ENCODE results near the gene HIP1R. TPM values are rescaled to one million over a fixed set of nuclear protein-coding genes. Genes with fewer than 3 reads are reported as not detected.
"Not testable (repeated sequence)": the region's sequence is repeated elsewhere in the genome, so short reads cannot be mapped to it uniquely, and the experiment has no call there.

The HIP1R gene, protein sequence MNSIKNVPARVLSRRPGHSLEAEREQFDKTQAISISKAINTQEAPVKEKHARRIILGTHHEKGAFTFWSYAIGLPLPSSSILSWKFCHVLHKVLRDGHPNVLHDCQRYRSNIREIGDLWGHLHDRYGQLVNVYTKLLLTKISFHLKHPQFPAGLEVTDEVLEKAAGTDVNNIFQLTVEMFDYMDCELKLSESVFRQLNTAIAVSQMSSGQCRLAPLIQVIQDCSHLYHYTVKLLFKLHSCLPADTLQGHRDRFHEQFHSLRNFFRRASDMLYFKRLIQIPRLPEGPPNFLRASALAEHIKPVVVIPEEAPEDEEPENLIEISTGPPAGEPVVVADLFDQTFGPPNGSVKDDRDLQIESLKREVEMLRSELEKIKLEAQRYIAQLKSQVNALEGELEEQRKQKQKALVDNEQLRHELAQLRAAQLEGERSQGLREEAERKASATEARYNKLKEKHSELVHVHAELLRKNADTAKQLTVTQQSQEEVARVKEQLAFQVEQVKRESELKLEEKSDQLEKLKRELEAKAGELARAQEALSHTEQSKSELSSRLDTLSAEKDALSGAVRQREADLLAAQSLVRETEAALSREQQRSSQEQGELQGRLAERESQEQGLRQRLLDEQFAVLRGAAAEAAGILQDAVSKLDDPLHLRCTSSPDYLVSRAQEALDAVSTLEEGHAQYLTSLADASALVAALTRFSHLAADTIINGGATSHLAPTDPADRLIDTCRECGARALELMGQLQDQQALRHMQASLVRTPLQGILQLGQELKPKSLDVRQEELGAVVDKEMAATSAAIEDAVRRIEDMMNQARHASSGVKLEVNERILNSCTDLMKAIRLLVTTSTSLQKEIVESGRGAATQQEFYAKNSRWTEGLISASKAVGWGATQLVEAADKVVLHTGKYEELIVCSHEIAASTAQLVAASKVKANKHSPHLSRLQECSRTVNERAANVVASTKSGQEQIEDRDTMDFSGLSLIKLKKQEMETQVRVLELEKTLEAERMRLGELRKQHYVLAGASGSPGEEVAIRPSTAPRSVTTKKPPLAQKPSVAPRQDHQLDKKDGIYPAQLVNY
- total RNA-seq: 27.4 TPM
- long read RNA-seq, full-length matches to known transcripts: 19 of 44 reads
- long read RNA-seq, partial matches to known transcripts: 16 of 44 reads
- long read RNA-seq, other reads (novel, unspliced or antisense): 9 of 44 reads

DNA sequence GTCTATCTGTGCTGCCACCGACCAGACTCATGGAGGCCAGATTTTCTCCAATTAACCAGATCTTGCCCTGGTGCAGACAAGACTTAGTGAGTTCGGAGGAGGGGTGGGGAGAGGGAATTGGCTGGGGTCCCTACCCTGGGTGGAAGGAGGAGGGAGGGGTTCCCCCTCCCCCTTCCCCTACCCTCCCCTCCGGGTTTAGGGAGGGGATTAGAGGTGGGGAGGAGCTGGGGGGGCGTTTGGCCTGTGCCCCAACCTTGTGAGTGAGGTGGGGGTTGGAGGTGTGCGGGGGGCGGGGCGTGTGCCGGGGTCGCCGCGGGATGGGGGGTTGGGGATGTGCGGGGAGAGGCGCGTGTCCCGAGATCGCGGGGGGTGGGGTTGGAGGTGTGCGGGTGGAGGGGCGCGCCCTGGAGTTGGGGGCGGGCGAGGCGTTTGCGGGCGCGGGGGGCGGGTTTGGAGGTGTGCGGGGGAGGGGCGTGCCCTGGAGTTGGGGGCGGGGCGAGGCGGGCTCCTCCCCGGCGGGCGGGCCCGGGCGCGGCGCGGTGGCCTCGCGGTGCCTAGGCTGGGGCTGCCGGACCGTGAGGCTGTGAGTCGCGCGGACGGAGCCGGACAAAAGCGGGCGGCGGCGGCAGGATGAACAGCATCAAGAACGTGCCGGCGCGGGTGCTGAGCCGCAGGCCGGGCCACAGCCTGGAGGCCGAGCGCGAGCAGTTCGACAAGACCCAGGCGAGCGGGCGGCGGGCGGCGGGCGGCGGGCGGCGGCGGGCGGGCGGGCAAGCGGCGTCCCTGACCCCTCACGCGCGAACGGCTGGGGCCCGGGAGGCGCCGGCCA lies at the start of gene HIP1R:
TSS of gene HIP1R (plus strand) at position 537 of the 829 bp plus-strand sequence. CDS start at position 631, 94 bp downstream.
- peak; percentile 69 for ATAC-seq
- intact Hi-C loops (cut with micrococcal nuclease): no loop called here
- peak; percentile 68 for DNase-seq

DNA sequence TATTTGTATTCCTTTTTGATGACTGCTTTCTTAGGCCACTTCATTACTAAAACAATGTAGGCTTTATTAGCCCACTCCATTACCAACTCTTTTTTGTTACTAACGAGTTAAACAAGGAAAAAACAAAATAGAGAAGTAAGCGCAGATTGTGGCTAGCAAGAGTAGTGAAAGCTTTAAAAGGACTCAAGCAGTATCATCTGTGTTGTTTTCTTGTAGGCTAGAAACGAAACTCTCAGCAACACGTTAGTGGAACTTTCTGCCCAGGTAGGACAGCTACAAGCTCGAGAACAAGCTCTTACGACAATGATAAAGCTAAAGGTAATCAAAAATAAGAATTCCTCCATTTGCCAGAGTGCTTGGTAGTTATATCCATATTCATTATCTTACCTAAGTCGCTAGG lies 49.8 kb upstream of the HIP1R start:
- no peak for DNase-seq
- no peak for ATAC-seq
- intact Hi-C loops (cut with micrococcal nuclease): no loop called here

DNA sequence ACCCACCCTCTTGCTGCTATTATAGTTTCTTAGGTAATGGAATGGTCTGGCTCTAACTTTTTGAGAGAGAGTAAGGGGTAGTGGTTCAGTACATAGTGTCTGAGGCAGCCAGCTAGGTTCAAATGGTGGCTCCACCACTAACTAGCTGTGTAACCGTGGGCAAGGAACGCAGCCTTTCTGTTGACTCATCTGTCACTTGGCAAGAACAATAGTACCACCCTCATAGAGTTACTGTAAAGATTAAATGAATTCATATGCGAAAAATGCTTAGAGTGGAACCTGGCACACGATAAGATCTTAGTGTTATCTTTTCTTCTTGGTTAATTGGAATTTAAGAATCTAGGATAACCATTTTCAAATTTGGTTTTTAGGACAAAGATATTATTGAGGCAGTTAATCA lies 46.9 kb upstream of the HIP1R start:
- intact Hi-C loops (cut with micrococcal nuclease): no loop called here
- no peak for ATAC-seq
- DNase-seq: no peak

DNA sequence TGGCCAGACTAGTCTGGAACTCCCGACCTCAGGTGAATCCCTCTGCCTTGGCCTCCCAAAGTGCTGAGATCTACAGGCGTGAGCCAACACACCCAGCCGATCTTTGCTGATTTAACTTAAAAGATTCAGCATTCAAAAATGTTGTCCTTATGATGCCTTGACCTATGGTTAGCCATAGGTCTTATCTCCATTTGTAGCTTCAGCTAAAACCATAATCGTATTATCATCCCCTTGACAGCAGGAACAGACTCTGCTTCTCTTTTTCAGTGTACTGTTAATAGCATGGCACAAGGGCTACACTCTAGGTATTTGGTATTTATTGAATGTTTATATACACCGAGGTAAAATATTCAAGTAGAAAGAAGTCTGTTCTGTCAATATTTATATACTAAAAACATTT lies 45.6 kb upstream of the HIP1R start:
- intact Hi-C loops (cut with micrococcal nuclease): loop anchor here (5.0 kb wide), 1 partner anchor 168 kb away; no protein-coding TSS in a partner anchor
- ATAC-seq: no peak

DNA sequence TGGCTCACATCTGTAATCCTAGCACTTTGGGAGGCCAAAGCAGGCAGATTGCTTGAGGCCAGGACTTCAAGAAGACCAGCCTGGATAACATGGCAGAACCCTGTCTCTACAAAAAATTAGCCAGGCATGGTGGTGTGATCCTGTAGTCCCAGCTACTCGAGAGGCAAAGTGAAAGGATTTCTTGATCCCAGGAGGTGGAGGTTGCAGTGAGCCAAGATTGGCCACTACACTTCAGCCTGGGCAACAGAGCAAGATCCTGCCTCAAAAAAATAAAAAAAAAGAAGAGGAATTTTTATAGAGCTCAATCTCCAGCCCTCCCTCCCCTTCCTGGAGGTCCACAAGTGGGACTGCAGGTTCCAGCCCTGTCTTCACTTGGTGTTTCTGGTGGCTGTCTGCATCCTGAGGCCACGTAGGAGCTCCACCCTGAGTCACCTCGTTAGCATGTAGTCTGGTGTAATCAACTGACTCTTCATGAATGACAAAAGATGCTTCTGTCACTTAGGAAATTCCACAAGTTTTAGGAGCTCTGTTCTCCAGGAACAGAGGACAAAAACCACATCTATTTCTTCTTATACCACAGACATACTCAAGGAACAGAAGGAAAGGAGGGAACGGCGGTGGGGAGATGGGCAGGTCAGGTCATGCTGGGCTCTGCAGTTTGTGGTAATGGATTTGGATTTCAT lies 44.7 kb upstream of the HIP1R start:
- ATAC-seq (no peak), DNase-seq (no peak)
- intact Hi-C loops (cut with micrococcal nuclease): loop anchor here (5.0 kb wide), 1 partner anchor 167 kb away; no protein-coding TSS in a partner anchor

More for the DNA sequence above, 45.6 kb upstream of the HIP1R start:
- no peak for DNase-seq

DNA sequence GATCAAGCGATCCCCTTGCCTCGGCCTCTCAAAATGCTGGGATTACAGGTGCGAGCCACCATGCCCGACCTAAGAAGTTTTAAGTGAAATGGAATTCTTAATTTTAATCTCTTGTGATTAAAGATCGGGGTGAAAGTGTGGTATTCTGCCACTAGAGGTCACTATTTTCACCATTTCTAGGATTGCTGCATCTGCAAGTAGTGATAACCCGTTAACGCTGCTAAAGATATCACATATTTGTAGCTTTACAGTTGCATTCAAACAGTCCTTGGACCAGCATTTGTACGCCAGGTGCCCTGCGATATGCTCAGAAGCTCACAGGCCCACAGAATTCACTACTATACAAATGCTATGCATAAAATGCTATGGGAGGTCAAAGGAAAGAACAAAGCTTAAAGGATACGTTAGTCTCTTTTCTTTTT lies 41.6 kb upstream of the HIP1R start:
- intact Hi-C loops (cut with micrococcal nuclease): loop anchor here (5.0 kb wide), 1 partner anchor 164 kb away; no protein-coding TSS in a partner anchor
- DNase-seq: no peak
- ATAC-seq: peak; percentile 51

DNA sequence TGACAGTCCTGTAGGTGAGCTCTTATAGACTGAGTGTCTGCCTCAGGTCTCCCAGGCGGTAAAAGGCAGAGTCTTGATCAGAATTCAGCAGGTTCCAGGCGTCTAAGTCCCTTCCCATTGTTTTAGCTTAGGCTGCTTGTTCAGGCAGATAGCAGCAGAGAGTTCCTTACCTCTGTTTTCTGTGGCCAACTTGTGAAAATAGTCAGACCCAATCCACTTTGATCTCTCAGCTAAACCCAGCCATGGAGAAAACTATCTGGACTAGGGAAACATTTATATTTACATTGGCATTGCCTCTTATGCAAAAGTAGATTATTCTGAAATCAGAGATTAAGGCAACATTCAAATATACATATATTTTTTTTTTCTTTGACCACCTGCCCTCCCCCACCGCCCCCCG lies 39.5 kb upstream of the HIP1R start:
- DNase-seq: no peak
- intact Hi-C loops (cut with micrococcal nuclease): no loop called here
- ATAC-seq: no peak

DNA sequence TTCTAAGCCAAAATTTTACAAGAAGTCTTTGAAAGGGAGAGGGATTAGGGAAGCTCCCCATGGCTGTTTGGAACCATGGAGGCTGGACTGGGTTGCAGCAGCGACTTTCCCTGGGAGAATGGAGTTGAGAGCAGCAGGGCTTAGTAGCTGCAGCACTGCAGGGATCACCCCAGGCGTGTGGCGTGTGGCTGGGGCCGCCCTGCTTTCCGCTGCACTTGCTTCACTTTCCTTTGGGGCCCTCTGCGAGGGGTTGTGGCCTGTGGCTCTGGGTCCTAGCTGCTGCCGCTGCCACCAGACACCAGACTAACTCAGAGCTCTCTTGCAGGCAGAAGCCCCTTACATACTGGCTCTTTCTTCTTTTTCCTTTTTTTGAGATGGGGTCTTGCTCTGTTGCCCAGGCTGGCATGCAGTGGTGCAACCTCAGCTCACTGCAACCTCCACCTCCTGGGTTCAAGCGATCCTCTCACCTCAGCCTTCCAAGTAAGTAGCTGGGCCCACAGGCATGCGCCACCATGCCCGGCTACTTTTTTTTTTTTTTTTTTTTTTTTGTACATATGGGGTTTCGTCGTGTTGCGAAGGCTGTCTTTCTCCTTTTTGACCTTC lies 35.5 kb upstream of the HIP1R start:
- intact Hi-C loops (cut with micrococcal nuclease): no loop called here
- ATAC-seq (no peak), DNase-seq (no peak)

DNA sequence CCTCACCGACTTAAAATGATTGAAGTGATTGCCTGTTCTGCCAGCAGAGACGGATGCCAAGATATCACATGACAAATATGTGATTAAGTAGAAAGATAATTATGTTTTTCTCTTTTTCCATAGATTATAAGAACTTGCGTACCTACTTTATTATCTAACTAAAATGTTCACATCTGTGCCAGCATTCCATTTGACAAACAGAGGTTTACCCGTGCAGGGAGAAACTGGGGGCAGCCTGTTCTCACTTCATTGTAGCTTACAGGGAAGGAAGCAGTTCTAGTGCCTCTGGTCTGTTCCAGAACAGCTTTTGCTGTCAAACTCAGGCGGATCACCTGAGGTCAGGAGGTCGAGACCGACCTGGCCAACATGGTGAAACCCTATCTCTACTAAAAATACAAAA lies 31.3 kb upstream of the HIP1R start:
- ATAC-seq (no peak), DNase-seq (no peak)
- intact Hi-C loops (cut with micrococcal nuclease): no loop called here

DNA sequence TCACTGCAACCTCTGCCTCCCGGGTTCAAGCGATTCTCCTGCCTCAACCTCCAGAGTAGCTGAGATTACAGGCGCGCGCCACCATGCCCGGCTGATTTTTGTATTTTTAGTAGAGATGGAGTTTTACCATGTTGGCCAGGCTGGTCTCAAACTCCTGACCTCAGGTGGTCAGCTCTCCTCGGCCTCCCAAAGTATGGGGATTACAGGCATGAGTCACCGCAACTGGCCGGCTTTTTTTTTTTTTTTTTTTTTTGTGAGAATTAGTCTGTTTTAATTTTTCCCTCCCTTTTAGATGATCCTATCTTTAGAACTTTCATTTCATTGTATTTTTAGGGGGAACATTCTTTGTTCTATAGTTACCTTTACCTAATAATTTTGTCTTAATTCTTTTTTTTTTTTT lies 30.3 kb upstream of the HIP1R start:
- ATAC-seq; intact Hi-C loops (cut with micrococcal nuclease); DNase-seq: not testable (repeated sequence)

DNA sequence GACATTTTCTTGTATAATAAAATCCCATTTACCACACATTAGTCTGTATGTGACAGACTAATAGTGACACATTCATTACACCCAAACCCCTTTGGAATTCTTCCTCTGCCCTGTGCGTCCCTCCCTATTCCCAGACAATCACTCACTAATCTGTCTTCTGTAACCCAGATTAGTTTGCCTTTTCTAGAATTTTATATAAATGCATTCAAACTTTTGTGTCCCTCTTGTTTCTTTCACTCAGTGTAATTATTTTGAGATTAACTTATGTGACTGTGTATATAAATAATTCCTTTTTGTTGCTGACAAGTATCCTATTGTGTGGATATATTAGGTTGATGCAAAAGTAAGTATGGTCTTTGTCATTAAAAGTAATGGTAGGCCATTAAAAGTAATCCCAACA lies 27.6 kb upstream of the HIP1R start:
- ATAC-seq (no peak), DNase-seq (no peak)
- intact Hi-C loops (cut with micrococcal nuclease): no loop called here

DNA sequence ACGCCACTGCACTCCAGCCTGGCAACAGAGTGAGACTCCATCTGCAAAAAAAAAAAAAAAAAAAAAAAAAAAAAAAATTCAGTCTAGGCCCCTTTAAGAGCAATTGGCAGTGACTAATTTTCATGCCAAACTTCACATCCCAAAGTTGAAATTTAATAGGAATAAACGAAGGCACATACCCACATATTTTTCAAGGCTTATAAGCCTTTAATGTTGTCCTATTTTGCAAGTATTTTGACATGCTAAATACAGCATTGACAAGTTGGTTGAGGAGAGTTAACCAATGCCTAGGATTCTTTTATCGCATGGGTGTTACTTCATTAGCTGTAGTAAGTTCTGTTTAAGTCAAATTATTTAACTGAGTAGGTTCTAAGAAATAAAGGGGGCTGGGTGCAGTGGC lies 23.5 kb upstream of the HIP1R start:
- intact Hi-C loops (cut with micrococcal nuclease): no loop called here
- ATAC-seq: no peak

DNA sequence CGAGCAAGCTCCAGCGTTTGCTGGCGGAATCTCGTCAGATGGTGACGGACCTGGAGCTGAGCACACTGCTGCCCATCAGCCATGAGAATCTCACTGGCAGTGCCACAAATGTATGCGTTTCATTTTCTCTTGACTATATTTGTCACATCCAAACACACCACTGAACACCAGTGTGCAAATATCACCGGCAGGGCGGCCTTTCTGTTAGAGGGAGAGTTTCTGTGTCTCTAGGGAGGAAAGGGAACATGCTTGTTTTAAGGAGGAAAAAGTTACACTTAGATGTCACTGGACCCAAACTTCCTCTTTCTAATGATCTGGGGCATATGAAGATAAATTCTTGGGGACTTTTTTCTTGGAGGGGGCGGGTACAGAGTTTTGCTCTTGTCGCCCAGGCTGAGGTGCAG lies 21.9 kb upstream of the HIP1R start:
- no peak for DNase-seq
- no peak for ATAC-seq
- intact Hi-C loops (cut with micrococcal nuclease): no loop called here

More for the DNA sequence above, 23.5 kb upstream of the HIP1R start:
- DNase-seq: no peak

DNA sequence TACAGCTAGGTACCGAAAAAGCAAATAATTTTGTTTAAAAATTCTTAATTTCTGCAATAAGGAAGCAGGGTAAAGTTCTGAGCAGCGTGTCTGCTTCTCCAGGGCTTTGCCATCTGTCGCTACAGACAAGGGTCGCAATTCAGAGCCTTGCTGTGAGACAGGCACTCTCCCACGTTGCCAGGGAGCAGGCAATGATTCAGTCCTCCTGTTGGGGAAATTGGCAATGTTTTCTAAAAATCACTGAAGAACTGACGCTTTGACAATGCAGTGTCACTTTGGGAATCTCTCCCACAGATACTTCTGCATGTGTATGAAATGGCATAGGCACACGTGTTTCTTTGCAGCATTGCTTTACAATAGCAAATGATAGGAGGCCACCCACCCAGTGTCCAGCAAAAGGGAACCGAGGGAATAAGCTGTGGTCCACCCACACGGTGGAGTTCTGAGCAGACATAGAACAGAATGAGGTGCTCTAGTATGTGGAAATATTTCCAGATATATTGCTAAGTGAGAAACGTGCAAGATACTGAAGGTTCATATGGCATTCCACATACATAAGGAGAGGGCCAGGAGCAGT lies 16.0 kb upstream of the HIP1R start:
- intact Hi-C loops (cut with micrococcal nuclease): no loop called here
- no peak for DNase-seq
- ATAC-seq: no peak

DNA sequence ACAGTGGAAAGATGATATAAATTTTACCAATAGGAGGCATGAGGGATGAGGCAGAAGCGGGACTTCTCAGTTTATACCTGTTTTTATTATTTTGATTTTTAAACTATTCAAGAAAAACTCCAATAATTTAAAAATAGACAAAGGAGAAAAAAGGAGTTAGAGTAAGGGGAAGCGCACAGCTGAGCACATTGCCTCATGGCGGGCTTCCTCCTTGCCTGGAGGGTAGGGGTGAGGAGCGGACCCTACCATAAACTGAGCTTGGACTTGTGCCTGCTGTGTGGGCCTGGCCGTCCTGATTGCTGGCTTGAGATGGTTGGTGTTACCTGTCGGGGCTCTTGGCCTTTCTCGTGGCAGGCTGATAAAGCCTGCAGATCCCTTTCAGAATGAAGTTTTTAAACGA lies 15.1 kb upstream of the HIP1R start:
- ATAC-seq (no peak), DNase-seq (no peak)
- intact Hi-C loops (cut with micrococcal nuclease): no loop called here

DNA sequence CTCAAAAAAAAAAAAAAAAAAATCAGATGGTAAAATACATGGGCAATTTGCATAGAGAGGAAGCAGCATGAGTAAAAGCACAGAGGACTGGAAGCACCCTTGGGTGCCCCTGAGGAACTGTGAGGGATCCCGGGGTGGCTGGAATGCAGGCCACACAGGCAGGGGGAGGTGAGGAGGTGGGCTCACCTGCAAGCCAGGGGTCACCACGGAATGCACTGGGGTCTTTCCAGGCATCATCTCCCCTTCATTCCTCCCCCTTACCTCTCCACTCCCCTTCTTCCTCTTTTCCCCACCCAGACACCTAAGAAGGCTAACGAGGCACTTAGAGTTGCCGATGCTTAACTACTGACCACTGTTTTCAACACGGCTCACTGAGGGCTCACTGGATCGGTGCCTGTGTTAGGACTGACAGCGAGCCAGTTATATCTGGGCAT lies 14.4 kb upstream of the HIP1R start:
- DNase-seq: no peak

DNA sequence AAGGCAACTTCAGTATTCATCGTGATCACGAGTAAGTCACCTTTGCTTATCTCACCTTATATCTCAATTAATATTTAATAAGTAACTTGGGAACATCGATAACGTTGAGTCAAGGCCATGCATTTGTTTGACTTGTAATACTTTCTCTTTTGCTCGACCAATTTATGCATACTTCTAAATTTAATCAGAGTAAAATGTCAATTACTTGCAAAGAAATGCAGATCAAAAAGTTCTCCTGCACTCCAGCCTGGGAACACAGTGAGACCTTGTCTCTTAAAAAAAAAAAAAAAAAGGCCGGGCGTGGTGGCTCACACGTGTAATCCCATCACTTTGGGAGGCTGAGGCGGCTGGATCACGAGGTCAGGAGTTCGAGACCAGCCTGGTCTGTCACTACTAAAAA lies 11.8 kb upstream of the HIP1R start:
- no peak for ATAC-seq
- intact Hi-C loops (cut with micrococcal nuclease): no loop called here
- DNase-seq: no peak

More for the DNA sequence above, 14.4 kb upstream of the HIP1R start:
- intact Hi-C loops (cut with micrococcal nuclease): no loop called here
- ATAC-seq: no peak

All from left ventricle myocardium superior (tissue), 1 donor.